Liver (tissue), 3 donors: ENCODE results near the gene UBE4A.

Source experiments
- CTCF ChIP-seq: fragments of 150-350 bp; IDR thresholded peaks from 2 replicates; pipeline ENCODE4 v1.5.1; 2017; ENCODE audit warnings: improper control_type of control experiment, low read depth, low read length; ENCODE audit not compliant: missing input control
- JUND ChIP-seq, 2 donors: IDR thresholded peaks; 2 replicates each; pipeline ENCODE4 v1.6.1; 2016; ENCODE audit warnings: antibody characterized with exemption in 2 of 2
- NR2F2 ChIP-seq: IDR thresholded peaks from 2 replicates; pipeline ENCODE4 v1.6.1; 2016; ENCODE audit warnings: antibody characterized with exemption
- RAD21 ChIP-seq, 2 donors: IDR thresholded peaks; 2 replicates each; pipeline ENCODE4 v1.6.1; 2016; ENCODE audit warnings: antibody characterized with exemption in 2 of 2, mild to moderate bottlenecking in 2 of 2
- RXRA ChIP-seq, 2 donors: IDR thresholded peaks; 2 replicates each; pipeline ENCODE4 v1.6.1; 2017 to 2018; ENCODE audit warnings: antibody characterized with exemption in 2 of 2, mild to moderate bottlenecking in 1 of 2
- donor health status: healthy.
- donor health status: healthy.

DNA sequence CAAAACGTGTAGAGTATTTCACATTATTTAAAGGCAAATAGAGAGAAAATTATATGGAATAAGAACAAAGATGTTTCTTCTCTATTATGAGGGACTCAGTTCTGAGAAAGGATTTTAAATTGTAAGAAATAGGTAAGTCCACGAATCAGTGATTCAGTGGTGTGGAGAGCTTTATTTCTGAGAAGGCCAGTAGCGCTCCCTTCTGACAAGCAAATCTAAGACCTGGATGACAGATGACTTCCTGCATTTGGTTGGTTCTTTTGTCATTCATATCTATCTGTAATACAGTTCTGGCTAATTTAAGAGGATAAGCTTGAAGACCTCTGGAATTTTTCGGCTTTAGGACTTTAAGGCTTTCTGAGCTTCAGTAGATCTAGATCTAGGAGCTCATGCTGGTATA lies 47.9 kb upstream of the UBE4A start:
- TF ChIP-seq JUND (IDR thresholded peaks at IDR 0.05) (no peak), CTCF (no peak), RXRA (IDR thresholded peaks at IDR 0.05) (no peak), RAD21 (IDR thresholded peaks at IDR 0.05) (no peak), NR2F2 (no peak)
